GM12873 (cell line): ENCODE results near the gene GATAD1.

ENCODE experiments used
- CTCF ChIP-seq: IDR thresholded peaks from 2 replicates; pipeline ENCODE4 v1.5.1; 2012; ENCODE audit warnings: low read depth, mild to moderate bottlenecking, moderate library complexity, low read length, control low read depth; ENCODE audit not compliant: insufficient read depth; ENCODE audit errors: missing control alignments

GATAD1 gene

DNA sequence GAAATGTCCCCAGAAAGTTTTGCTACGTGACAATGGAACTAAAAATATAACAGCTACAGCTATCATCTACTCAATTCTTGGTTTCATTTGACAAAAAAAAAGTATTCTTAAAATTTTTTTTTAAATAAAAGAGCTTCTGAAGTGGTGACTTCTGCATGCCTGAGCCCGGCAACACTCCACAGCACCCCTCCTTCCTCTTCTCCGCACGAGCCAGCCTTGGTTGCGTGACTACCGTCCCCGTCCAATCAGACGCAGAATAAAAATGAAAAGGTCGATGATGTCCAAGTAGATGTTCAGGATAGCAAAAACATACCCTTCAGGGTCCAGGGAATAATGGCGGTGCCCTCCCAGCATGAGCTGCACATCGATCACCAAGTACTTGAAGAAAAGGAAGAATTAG lies 34.5 kb upstream of the GATAD1 start:
- TF ChIP-seq CTCF, result no peak

- TF ChIP-seq CTCF, result no peak
Measured at GRCh38 chr7:92413550-92413949, 33.7 kb upstream of the GATAD1 start.

DNA sequence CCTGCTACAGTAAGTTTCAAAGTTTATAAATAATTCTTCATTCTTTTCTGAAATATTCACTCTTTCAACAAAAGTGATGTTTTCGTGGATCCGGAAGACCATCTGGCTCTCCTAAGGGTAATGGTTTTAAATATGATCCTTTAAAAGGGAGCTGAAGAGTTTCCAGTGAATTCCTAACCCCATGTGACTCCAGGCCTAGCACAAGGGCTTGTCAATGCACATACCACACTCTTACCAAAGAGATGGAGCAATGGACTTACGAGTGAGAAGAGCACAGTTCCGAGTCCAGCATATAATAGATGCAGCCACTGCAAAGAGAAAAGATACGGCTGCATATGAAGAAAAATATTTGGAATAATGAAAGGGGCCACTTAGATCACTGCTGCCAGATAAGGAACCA lies 32.1 kb upstream of the GATAD1 start:
- no peak for TF ChIP-seq CTCF

GRCh38 chr7:92417913-92418312 lies 29.4 kb upstream of the GATAD1 start:
- TF ChIP-seq CTCF, result no peak

DNA sequence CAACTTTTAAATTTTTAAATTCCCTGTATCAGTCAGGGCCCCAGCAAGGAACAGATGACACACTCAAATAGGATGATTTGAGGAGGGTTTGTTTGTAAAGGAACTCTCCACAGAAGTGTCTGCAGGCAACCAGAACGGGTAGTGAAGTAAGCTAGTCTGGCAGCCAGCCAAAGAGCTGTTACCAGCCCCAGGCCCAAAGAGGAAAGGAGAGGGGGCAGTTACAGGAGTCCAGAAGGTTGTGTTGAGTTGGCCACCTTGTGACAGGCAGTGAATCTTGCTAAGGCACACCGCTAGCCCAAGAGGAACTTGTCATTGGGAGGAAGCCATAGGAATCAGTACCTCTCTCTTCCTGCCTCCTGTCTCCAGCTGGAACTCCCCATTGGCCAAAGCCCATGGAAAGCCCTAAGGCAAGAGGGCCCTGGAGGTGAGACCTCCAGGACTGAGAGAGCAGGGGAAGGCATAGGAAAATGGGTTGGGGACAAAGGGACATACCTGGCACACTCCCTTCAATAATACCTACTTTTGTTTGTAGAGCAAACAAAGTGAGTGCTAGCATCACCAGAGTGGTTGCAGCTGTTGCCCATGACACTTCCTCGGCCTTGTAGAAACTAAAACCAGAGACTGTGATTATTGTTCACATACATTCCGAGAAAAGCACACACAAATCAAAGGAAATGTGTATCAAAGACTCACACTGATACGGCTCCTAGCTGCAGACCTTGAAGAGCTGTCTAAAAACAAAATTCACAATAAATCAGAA lies 25.4 kb upstream of the GATAD1 start:
- TF ChIP-seq CTCF, result no peak

DNA sequence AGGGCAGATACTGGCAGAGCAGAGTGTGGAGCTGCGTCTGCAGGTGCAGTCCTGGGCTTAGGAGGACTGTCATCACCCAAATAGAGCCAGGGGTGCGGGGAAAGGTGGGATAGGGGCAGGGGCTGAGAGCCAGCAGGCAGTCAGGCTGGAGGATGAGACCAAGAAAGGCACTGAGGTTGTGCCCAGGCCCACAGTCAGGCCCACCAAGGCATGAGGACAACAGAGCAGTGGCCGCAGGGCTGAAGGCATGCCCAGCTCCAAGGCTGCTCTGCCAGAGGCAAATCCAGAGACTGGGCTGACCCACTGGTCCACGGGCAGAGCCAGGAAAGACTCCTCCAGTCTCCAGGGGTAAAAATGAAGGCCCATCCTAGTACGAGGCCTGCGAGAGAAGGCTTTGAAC lies 24.4 kb upstream of the GATAD1 start:
- no peak for TF ChIP-seq CTCF

DNA sequence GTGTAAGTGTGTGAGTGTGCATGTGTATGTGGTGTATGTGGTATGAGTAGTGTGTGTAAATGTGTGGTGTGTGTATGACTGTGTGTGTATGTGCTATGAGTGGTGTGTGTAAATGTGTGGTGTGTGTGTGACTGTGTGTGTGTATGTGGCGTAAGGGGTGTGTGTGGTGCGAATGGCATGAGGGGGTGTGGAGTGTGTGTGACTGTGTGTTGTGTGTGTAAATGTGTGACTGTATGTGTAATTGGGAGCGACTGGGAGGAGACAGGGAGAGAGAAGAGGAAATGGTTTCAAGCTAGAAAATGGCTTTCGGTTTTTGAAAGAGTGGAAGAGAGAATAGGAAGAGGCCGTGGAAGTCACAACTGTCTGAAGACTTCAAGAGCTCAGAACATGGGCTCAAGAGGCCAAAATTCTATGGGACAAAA lies 23.6 kb upstream of the GATAD1 start:
- no peak for TF ChIP-seq CTCF
